NCI-H1092 treated with DMSO at 0.1 percent for 48 hours (cell line): Measurements from ENCODE around the gene BTAF1.

Experiments
- DNase-seq: peaks from one replicate; lab custom pipeline; 2025; lab: John Stamatoyannopoulos, UW

BTAF1 gene

GRCh38 chr10:92052741-92053140 is 129.2 kb downstream of the BTAF1 start:
- DNase-seq, result no peak

GRCh38 chr10:92054807-92055206 is 131.2 kb downstream of the BTAF1 start:
- no peak for DNase-seq

GRCh38 chr10:92062273-92062672 is 138.7 kb downstream of the BTAF1 start:
- no peak for DNase-seq

GRCh38 chr10:92064506-92064905 is 140.9 kb downstream of the BTAF1 start:
- no peak for DNase-seq

- no peak for DNase-seq
Measured at GRCh38 chr10:92066386-92066785, 142.8 kb downstream of the BTAF1 start.

- no peak for DNase-seq
Measured at GRCh38 chr10:92068900-92069299, 145.3 kb downstream of the BTAF1 start.

- no peak for DNase-seq
Measured at GRCh38 chr10:92074126-92074887, 150.7 kb downstream of the BTAF1 start.

- no peak for DNase-seq
Measured at GRCh38 chr10:92075829-92076228, 152.3 kb downstream of the BTAF1 start.

- no peak for DNase-seq
Measured at GRCh38 chr10:92076722-92077121, 153.2 kb downstream of the BTAF1 start.

GRCh38 chr10:92079003-92079402 is 155.4 kb downstream of the BTAF1 start:
- no peak for DNase-seq
